Retinal pigment epithelial cell (primary cell): ENCODE data around the gene TAF4B.
"Not testable (repeated sequence)": the region's sequence is repeated elsewhere in the genome, so short reads cannot be mapped to it uniquely, and the experiment has no call there.

Experiments
- DNase-seq: peaks from one replicate; pipeline ENCODE4 v3.0.0-alpha.2; 2010; ENCODE audit warnings: low read depth
- H3K4me3 ChIP-seq: 2 replicates; pipeline ENCODE4 v1.5.1; 2011; ENCODE audit warnings: mild to moderate bottlenecking, low read length, control low read depth, moderate library complexity
- TF ChIP-seq, protein P1 (sequence below): conservative IDR thresholded peaks from 2 replicates; pipeline ENCODE4 v1.5.1; 2011; ENCODE audit warnings: low read depth, low read length, control low read depth, inconsistent platforms

Gene TAF4B

DNA sequence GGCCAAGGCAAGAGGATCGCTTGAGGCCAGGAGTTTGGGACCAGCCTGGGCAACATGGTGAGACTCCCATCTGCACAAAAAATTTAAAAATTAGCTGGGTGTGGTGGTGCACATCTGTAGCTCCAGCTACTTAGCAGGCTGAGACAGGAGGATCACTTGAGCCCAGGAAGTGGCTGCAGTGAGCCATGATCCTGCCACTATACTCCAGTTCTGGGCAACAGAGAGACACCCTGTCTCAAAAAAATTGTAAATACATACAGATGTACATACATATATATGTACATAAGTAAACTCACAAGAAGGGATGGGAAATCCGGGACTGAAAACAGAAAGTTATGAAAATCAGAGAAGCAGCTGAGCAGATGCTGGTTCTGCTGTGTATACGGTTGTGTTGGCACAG lies 29.6 kb upstream of the TAF4B start:
- no peak for DNase-seq
- TF ChIP-seq, protein P1, sequence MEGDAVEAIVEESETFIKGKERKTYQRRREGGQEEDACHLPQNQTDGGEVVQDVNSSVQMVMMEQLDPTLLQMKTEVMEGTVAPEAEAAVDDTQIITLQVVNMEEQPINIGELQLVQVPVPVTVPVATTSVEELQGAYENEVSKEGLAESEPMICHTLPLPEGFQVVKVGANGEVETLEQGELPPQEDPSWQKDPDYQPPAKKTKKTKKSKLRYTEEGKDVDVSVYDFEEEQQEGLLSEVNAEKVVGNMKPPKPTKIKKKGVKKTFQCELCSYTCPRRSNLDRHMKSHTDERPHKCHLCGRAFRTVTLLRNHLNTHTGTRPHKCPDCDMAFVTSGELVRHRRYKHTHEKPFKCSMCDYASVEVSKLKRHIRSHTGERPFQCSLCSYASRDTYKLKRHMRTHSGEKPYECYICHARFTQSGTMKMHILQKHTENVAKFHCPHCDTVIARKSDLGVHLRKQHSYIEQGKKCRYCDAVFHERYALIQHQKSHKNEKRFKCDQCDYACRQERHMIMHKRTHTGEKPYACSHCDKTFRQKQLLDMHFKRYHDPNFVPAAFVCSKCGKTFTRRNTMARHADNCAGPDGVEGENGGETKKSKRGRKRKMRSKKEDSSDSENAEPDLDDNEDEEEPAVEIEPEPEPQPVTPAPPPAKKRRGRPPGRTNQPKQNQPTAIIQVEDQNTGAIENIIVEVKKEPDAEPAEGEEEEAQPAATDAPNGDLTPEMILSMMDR = no peak
- H3K4me3 ChIP-seq = no peak overlapping the region

DNA sequence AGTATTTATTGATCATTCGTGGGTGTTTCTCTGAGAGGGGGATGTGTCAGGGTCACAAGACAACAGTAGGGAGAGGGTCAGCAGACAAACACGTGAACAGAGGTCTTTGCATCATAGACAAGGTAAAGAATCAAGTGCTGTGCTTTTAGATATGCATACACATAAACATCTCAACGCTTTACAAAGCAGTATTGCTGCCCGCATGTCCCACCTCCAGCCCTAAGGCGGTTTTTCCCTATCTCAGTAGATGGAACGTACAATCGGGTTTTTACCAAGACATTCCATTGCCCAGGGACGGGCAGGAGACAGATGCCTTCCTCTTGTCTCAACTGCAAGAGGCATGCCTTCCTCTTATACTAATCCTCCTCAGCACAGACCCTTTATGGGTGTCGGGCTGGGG lies 24.2 kb upstream of the TAF4B start:
- H3K4me3 ChIP-seq, DNase-seq: not testable (repeated sequence)

DNA sequence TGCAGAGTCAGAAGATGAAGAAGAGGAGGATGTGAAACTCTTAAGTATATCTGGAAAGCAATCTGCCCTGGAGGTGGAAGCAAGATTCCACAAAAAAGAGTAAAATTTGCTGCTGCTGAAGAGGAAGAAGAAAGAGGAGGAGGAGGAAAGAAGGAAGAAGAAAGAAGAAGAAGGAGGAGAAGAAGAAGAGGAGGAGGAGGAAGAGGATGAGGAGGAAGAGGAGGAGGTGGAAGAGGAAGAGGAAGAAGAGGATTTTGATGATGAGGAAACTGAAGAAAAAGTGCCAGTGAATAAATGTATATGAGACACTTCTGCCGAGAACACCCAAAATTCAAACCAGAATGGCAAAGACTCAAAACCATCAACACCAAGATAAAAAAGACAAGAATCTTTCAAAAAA lies 20.9 kb upstream of the TAF4B start:
- TF ChIP-seq, protein P1 = no peak
- no peak for DNase-seq
- no peak overlapping the region for H3K4me3 ChIP-seq

DNA sequence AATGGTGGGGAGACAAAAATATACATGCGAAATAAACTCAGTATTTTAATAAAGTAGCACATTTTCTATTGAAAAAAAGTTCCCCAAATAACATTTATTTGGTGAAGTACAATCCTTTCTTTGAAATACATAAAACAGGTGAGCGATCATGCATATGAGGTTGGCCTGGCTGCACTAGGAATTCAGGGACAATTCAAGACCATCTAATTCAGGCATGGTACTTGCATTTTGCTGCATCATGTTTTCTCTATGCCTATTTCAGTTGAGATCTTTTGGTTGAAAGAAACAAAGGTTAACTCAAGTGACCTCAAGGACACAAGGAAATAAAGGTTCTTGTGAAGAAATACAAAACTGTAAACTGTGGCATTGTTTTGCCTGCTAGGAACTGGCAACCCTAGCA lies 19.8 kb upstream of the TAF4B start:
- TF ChIP-seq, protein P1 = no peak
- no peak for DNase-seq
- no peak overlapping the region for H3K4me3 ChIP-seq

DNA sequence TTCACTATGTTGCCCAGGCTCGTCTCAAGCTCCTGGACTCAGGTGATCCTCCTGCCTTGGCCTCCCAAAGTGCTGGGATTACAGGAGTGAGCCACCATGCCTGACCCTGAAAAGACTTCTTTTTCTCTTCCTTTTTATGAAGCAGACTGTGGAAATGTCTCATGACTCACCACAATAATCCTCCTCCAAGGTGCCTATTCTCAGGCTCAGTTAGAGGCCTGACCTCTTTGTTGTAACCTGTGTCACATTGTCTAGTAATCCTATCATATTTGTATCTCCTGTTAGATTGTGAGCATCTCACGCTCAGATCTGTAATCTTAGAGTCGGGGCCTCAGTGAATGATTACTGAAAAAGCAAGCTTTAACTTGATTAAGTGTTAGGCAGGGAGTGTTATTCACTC lies 18.3 kb upstream of the TAF4B start:
- TF ChIP-seq, protein P1 = no peak
- no peak for DNase-seq
- H3K4me3 ChIP-seq = no peak overlapping the region

DNA sequence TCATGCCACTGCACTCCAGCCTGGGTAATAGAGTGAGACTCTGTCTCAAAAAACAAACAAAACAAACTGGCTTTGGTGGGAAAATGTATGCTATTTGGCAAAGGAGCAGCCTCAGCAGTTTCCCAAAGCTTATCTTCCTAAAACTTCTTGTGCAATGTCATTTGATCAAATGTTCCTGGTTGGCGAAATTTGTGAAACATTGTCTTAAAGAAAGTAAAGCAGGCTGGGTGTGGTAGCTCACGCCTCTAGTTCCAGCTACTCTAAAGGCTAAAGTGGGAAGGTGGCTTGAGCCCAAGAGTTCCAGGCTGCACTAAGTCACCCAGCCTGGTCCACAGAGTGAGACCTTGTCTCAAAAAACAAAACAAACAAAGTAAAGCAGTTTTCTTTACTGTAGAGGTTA lies 17.3 kb upstream of the TAF4B start:
- no peak for DNase-seq
- H3K4me3 ChIP-seq = no peak overlapping the region
- TF ChIP-seq, protein P1 = no peak

DNA sequence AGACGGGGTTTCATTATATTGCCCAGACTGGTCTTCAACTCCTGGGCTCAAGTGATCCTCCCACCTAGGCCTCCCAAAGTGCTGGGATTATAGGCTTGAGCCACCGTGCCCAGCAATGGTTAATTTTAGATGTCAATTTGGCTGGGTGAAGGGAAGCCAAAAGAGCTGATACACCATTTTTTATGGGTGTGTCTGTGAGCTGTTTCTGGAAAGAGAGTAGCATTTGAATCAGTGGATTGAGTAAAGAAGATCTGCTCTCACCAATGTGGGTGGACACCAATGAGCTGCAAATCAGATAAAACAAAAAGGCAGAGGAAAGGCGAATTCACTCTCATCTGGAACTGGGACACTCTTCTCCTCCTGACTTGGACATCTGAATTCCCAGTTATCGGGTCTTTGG lies 16.1 kb upstream of the TAF4B start:
- TF ChIP-seq, protein P1 = no peak
- DNase-seq = no peak
- H3K4me3 ChIP-seq = no peak overlapping the region

DNA sequence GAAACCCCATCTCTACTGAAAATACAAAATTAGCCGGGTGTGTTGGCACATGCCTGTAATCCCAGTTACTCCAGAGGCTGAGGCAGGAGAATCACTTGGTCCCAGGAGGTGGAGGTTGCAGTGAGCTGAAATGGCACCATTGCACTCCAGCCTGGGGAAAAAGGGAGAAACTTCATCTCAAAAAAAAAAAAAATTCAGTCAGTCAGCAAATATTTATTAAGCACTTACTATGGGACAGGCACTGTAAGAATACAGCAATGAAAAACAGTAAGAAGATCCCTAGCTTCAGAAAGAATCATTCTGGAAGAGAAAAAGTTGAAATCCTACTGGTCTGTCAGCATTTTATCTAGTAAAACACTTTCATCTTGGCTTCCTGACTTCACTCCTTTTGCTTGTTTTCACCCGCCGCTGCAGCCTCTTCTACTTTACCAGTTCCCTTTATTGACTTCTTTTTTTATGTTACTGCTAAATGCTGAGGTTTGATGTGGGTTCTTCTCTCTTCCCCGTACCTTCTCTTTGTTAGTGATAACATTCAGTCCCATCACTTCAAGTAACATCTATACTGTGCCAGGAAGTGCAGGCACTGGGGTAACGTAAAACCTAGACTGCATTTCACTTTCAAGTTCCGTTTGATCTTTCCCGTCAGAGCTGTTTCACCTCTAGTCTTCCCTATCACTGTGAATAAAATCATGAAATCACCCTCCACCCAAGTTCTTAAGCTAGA lies 10.8 kb upstream of the TAF4B start:
- H3K4me3 ChIP-seq = no peak overlapping the region
- no peak for DNase-seq
- TF ChIP-seq, protein P1 = no peak
